DND-41 (cell line): Measurements from ENCODE around the gene TMPRSS6.

Experiments
- CTCF ChIP-seq: IDR thresholded peaks from 2 replicates; pipeline ENCODE4 v1.5.1; 2012; ENCODE audit warnings: borderline replicate concordance, low read length, moderate library complexity, mild to moderate bottlenecking; ENCODE audit not compliant: poor library complexity, severe bottlenecking; ENCODE audit errors: extremely low read depth
- EZH2 ChIP-seq: IDR thresholded peaks from 3 replicates; pipeline ENCODE4 v1.6.1; 2012; ENCODE audit warnings: borderline replicate concordance, low read depth, mild to moderate bottlenecking, moderate library complexity, low read length, inconsistent platforms; ENCODE audit not compliant: severe bottlenecking

- no peak for TF ChIP-seq CTCF
- TF ChIP-seq EZH2, result no peak
Measured at GRCh38 chr22:37067428-37067827, 42.1 kb downstream of the TMPRSS6 start.
